GM12801 (cell line): Measurements from ENCODE around the gene R3HDM2.
A peak's percentile ranks its signal among the peaks of the same experiment; 100 is the strongest.

Source experiments
- TF ChIP-seq, protein P1 (sequence below): IDR thresholded peaks from one replicate; pipeline ENCODE4 v1.5.1; 2011; ENCODE audit warnings: control low read depth; ENCODE audit not compliant: insufficient read length; ENCODE audit errors: extremely low read depth

The R3HDM2 gene

DNA sequence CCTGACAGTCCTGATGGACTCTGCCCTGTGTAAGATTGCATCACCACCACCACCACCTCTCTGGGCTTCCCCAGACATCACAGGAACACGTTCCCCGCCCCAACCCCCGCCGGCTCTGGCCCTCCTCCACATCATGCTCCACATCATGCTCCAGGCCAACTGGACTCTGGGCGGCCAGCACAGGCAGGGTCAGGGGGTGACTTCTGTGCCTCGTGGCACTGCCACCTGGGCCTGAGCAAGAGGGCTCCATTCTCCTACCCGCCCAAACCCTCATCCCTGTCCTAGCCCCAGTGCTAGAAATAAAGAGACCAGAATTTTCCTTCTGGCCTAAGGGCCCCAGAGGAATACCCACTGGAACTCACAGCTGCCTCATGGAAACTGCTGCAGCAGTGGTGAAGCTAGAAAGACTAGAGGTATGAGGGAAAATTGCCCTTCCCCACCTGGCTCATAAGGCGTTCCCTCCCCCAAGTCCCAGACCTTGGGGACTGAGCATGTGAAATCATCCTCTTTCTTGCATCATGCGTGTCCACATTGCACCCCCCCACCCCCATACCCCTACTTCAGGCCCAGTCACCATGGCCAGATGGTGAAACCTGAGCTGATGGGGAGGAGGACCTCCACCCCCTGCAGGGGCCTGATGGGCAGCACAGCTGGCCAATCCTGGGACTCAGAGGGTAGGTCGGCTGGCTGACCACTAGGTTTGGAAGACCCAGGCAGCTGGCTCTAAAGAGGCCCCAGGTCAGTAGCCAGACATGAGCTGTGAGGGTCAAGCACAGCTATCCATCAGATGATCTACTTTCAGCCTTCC, 23.9 kb upstream of the R3HDM2 start, which contains the start of gene INHBE:
Gene INHBE (plus strand): TSS at position 742 of the 808 bp plus-strand sequence. CDS start 230 bp downstream, outside the sequence.
- TF ChIP-seq, protein P1, sequence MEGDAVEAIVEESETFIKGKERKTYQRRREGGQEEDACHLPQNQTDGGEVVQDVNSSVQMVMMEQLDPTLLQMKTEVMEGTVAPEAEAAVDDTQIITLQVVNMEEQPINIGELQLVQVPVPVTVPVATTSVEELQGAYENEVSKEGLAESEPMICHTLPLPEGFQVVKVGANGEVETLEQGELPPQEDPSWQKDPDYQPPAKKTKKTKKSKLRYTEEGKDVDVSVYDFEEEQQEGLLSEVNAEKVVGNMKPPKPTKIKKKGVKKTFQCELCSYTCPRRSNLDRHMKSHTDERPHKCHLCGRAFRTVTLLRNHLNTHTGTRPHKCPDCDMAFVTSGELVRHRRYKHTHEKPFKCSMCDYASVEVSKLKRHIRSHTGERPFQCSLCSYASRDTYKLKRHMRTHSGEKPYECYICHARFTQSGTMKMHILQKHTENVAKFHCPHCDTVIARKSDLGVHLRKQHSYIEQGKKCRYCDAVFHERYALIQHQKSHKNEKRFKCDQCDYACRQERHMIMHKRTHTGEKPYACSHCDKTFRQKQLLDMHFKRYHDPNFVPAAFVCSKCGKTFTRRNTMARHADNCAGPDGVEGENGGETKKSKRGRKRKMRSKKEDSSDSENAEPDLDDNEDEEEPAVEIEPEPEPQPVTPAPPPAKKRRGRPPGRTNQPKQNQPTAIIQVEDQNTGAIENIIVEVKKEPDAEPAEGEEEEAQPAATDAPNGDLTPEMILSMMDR, result no peak

DNA sequence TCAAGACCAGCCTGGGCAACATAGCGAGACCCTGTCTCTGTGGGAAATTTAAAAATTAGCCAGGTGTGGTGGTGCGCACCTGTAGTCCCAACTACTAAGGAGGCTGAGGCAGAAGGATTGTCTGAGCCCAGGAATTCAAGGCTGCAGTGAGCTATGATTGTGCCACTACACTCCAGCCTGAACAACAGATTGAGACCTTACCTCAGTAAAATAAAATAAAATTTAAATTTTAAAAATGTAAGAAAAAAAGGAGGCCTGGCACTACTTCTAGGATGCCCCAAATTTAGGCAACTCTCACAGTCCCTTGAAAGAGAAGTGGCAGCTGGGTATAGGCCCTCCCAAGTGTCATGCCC, 23.3 kb upstream of the R3HDM2 start:
- TF ChIP-seq, protein P1, result no peak

DNA sequence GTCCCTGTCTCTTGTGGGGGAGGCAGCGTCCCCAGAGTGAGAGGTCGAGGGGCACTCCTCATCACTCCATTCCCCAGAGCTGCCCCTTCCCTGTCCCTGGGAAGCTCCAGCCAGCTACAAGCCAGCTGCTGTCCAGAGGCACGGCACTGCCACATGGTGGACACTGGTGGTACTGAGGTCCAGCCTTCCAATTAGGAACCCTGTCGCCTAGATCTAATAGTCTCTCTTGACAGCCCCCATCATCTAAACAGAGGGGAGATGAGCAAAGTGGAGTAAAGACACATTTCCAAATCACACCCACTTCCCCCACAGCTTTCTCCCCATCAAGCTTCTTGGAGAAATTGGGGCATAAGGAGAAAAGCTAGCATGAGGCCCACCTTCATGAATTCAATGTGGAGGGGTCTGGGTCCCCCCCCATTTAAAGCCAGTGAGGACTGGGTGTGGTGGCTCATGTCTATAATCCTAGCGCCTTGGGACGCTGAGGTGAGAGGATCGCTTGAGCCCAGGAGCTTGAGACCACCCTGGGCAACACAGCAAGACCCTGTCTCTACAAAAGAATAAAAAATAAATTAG, 22.2 kb upstream of the R3HDM2 start:
- TF ChIP-seq, protein P1, result peak; percentile 63

DNA sequence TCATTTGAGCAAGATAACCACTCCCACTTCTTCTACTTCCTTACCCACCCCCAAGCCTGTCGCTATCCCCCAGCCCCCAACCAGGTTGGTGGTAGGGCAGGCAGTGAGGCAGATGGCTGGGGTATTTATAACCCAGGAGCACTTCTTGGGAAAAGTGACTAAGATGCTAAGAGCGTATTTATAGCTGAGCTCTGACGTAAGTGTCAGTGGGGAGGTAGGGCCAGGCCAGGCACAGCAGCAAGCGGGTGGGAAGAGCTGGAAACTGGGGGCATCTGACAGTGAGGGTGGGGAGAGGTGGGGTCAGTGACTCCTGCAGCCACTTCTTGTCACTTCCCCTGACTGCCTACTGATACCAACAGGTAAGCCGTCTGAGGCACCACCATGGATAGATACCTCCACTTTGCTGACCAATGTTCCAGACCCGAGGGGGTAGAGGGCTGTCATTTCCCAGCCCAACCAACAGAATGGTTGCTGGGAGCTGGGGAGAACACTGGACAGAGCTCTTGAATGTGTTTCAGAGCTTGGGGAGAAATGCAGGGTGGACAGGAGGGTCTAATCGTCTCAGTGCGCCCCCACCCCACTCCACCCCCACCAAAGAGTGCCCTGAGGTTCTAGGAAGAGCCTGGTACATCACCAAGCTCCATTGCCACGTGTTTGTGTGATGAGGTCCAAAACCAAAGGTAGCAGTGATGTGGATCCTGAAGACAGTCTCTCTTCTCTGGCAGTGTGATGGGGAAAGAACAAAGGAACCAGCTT, 21.5 kb upstream of the R3HDM2 start:
- TF ChIP-seq, protein P1, result no peak

DNA sequence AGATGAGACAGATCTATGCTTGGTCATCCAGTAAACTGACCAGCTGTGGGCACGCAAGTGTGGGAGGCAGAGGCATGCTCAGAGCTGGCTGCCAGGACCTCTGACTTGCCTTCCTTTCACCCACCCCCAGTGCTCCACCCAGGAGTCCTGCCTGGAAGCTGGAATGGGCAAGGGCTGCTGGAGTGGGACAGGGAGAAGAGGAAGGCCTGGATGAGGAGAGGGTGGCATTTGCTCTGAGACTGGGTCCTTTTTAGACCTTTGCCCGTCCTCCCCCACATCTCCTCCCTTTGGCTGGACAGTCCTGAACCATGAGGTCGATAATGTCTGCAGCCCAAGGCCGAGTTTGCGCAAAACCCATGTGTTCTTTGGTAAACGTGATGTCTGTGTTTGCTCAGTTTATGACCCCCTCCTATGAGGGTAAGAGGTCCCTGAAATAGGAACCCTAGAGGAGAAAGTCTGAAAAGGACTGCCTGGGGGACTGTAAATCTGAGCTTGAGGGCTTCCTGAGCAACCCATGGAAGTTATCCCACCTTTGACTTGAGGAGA, 20.5 kb upstream of the R3HDM2 start:
- TF ChIP-seq, protein P1, result no peak

DNA sequence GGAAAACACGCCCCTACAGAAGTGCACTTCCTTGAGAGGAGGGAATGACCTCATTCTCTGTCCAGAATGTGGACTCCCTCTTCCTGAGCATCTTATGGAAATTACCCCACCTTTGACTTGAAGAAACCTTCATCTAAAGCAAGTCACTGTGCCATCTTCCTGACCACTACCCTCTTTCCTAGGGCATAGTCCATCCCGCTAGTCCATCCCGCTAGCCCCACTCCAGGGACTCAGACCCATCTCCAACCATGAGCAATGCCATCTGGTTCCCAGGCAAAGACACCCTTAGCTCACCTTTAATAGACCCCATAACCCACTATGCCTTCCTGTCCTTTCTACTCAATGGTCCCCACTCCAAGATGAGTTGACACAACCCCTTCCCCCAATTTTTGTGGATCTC, 19.2 kb upstream of the R3HDM2 start:
- TF ChIP-seq, protein P1, result no peak

DNA sequence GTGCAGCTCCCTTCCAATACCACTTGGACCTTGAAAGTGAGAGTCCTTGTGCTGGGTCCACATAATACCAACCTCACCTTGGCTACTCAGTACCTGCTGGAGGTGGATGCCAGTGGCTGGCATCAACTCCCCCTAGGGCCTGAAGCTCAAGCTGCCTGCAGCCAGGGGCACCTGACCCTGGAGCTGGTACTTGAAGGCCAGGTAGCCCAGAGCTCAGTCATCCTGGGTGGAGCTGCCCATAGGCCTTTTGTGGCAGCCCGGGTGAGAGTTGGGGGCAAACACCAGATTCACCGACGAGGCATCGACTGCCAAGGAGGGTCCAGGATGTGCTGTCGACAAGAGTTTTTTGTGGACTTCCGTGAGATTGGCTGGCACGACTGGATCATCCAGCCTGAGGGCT, 18.5 kb upstream of the R3HDM2 start:
- TF ChIP-seq, protein P1, result no peak
